C1 segment of cervical spinal cord (tissue), 14 donors: Measurements from ENCODE around the gene RELA.
A peak's percentile ranks its signal among the peaks of the same experiment; 100 is the strongest.
"Not testable (repeated sequence)": the region's sequence is repeated elsewhere in the genome, so short reads cannot be mapped to it uniquely, and the experiment has no call there.

Experiments used
- DNase-seq, 14 donors: peaks; one replicate each; lab custom pipeline; 2025; lab: John Stamatoyannopoulos, UW

Gene RELA

DNA sequence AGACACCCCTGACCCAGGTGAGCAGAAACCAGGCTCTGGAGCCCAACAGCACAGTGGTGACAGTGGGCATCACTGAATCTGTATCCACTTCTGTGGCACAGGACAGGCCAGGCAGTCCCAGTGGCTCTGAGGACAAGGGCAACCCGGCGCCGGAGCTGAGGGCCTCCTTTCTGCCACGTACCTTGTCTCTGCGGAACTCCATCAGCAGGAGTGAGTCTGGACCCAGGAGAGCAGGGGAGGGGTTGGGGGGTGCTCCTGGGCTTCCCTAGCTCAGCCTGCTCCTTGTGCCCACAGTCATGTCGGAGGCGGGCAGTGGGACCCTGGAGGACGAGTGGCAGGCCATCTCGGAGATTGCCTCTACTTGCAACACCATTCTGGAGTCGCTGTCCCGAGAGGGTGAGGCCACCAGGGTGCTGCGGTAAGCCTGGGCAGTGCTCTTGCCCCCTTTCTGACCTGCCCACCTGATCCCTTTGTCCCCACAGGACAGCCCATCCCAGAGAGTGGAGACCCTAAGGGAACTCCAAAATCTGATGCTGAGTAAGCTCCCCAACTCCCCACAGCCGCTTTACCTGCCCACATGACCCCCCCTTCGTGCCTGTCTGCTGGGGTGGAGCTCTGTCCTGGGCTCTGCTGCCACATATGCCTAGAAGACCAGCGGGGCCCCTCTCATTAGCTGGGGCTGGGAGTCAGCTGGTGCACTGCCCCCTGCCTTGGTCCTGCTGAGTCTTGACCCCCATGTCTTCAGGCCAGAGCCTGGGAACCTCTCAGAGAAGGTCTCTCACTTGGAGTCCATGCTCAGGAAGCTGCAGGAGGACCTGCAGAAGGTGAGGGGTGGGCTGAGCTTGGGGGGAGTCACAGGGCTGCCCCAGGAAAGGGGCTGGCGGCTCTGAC, 12.8 kb downstream of the RELA start:
- DNase-seq: no peak

DNA sequence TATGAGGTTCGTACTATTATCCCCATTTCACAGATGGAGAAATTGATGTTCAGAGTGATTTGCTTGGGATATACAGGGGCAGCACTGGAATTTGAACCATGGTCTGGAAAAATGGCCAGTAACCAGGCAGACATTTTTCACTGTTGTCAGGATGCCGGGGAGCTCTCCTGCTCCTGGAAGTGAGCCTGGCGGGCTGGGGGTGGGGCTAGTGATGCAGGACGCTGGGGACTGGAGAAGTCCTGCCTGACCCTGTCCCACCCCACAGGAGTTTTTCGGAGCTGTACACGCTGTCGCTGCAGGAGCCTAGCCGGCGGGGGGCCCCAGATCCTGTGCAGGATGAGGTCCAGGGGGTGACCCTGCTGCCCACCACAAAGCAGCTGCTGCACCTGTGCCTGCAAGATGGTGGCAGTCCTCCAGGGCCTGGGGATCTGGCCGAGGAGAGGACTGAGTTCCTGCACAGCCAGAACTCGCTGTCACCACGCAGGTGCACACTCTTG, 13.7 kb downstream of the RELA start:
- DNase-seq: peak in 2 of 14 donors; percentile 10 to 37

DNA sequence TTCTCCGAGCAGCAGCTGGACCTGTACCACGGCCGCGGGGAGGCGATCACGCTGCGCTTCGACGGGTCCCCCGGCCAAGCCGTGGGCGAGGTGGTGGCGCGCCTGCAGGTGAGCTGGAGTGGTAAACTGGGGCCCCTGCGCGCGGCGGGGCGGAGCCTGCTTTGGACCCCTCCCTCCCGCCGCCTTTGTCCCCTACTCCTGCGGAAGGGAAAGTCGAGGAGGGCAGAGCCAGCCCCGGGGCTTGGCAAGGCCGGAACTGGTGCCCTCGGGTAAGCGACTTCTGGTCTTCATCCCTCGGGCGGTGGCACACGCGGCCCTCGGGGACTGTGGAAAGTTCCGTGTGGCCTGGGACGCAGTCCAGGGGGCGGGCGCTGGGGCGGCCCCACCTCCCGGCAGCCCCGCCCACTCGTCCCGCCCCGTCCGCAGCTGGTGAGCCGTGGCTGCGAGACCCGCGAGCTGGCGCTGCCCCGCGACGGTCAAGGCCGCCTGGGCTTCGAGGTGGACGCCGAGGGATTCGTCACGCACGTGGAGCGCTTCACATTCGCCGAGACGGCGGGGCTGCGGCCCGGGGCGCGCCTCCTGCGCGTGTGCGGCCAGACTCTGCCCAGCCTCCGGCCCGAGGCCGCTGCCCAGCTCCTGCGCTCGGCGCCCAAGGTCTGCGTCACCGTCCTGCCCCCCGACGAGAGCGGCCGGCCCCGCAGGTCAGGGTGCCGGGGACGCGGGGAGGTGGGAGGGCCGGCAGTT, 15.6 kb downstream of the RELA start:
- peak in 8 of 14 donors; percentile 9 to 42 (median 19) for DNase-seq

DNA sequence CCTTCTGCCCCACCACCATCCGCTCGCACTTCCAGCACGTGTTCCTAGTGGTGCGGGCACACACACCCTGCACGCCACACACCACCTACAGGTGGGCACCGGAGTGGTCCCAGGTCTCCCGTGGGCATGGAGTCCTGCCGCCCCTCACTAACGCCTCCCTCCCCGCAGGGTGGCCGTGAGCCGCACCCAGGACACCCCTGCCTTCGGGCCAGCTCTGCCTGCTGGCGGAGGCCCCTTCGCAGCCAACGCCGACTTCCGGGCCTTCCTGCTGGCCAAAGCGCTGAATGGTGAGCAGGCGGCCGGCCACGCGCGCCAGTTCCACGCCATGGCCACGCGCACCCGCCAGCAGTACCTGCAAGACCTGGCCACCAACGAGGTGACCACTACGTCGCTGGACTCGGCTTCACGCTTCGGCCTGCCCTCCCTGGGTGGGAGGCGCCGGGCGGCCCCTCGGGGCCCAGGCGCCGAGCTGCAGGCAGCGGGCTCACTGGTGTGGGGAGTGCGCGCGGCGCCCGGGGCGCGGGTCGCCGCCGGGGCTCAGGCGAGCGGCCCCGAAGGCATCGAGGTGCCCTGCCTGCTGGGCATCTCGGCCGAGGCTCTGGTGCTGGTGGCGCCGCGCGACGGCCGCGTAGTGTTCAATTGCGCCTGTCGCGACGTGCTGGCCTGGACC, 16.3 kb downstream of the RELA start:
- no peak for DNase-seq

DNA sequence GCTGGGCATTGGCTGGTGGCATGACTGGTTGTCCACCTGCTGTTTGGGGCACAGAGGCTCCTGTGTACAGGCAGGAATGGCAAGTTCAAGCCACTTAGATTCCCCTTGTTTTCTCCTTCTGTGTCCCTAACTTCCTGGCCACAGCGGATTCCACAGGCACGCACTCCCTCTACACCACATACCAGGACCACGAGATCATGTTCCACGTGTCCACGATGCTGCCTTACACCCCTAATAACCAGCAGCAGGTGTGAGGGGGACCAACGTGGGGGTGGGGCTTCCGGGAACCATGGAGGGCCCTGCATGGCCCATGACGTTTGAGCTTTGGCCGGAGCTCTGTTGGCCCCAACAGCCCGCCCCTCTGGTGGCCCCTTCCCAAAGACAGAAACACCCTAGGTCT, 17.0 kb downstream of the RELA start:
- no peak for DNase-seq

DNA sequence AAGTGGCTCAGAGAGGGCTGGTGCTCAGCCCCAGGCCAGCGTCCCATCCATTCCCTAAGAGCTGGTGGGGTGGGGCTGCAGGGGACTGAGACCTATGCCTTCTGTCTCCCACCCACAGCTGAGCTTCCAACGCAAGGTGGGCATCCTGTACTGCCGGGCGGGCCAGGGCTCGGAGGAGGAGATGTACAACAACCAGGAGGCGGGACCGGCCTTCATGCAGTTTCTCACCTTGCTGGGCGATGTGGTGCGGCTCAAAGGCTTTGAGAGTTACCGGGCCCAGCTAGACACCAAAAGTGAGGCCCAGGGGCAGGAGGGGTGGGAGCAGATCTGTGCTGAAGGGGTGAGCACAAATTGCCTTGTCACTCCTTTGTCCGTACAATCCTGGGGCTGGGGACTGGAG, 17.9 kb downstream of the RELA start:
- DNase-seq: no peak

DNA sequence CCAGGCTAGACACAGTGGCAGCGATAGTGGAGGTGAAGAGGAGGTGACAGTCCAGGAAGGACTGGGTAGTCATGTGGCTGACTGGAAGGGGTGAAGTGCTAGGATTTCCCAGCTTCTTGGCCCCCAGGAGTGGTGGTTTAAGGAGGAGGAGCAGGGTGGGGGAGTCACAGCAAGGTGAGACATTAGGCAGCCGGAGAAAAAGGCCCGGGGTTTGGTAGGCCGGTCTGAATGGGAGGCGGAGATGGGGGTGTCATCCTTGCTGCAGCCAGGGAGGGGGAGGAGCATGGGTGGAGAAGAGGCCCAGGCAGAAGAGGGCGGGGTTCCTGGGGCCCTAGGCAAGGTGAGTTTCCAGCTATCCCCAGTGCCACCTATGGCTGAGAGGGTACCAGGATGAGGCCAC, 18.7 kb downstream of the RELA start:
- no peak for DNase-seq

DNA sequence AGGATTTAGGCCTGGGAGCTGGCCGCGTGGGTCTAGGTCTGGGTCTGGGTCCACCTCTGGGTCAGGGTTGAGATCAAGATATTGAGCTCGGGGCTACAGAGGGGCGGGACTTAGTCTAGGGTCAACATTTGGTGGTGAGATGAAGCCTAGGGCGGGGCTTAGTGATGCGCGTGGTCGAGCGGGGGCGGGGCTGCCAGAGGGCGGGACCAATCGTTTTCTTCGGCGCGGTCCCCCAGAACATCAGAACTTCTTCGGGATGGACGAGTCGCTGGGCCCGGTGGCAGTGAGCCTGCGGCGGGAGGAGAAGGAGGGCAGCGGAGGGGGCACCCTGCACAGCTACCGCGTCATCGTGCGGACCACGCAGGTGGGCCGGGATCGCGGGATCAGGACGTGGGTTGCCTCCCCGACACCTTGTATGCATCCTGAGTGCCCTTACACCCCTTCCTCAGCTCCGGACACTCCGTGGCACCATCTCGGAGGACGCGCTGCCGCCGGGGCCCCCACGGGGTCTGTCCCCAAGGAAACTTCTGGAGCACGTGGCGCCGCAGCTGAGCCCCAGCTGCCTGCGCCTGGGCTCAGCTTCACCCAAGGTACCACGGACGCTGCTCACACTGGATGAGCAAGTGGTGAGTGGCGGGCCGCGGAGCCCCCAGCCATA, 20.6 kb downstream of the RELA start:
- DNase-seq: no peak

DNA sequence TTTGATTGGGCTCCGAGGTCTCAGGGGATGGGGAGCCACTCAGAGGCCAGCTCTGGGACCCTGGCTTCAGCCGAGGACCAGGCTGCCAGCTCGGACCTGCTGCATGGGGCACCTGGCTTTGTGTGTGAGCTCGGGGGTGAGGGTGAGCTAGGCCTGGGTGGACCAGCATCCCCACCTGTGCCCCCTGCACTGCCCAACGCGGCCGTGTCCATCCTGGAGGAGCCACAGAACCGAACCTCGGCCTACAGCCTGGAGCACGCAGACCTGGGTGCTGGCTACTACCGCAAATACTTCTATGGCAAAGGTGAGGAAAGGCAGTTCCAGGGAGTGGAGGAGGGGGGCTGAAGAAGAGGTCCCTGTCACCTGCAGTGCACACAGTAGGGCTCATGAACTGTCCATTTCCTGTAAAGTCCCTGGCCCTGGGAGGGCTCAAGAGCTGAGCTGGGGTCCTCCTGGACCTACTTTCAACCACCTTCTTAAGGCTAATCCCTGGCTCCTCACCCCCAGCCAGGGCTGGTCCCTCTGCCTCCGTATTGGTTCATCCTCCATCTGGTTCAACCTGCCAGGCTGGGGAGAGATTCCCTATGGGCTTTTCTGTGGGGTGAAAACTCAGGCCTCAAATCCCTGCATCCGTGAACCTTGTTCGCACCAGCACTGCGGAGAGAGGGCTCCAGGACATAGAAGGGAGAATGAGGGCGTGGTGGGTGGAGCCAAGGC, 21.3 kb downstream of the RELA start:
- no peak for DNase-seq

DNA sequence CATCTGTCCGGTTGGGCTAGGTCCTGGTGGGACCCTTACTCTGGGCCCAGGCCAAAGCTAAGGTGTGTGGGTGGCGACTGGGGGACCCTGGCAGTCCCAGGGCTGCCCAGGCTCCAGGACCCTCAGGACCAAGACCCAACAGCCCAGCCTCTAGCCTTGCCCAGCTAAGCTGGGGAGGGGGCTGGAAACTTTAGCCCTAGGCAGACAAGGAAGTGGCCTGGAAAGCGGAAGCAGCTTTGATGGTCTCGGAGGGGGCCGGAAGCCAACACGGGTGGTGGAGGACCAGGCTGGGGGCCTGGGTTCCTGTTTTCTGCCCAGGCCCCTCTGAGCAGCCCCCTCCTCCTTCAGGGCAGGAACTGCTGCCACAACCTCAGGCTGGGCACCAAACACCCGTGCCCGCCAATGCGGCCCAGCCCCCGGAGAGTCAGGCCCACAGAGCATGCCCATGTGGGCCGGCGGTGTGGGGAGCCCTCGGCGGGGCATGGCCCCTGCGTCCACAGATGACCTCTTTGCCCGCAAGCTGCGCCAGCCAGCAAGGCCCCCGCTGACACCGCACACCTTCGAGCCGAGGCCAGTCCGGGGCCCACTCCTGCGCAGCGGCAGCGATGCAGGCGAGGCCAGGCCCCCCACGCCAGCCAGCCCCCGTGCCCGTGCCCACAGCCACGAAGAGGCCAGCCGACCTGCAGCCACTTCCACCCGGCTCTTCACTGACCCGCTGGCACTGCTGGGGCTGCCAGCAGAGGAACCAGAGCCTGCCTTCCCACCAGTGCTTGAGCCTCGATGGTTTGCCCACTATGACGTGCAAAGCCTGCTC, 22.0 kb downstream of the RELA start:
- peak in 9 of 14 donors; percentile 36 to 81 (median 60) for DNase-seq

DNA sequence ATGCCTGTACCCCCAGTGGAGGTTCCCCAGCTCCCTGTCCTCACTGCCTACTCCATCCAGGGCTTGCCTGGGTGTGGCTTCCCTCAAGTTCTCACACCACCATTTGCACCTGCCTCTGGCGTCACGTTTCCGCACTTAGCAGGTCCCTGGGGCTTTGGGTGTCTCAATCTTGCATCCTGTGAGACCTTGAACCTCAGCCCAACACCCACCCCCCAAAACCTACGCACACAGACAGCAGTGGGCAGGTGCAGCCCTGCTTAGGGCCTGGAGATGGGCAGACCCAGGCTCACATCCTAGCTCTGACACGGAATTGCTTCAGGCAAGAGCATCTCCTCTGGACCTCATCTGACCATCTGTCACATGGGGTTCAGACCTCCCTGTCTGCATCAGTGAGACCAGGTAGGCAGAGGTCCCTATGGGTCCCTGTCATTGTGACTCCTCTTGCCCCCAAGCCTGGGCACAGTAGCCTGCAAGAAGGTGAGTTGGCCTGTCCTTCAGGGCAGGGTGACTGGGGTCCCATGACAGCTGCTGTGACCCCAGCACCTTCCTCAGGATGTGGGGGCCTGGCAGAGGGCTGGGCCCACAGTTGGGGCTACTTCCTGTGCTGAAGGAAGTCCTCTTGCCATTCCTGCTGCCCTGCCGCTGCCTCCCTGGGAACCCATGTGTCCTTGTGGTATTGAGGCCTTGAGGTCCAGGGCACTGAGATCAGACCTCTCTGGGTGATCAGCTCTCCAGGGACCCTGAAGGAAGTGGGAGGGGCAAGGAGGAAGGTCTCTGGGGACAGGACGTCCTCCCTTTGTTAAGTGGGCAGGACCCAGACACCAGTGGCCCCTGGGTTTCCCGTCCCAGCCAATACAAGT, 22.9 kb downstream of the RELA start:
- DNase-seq: peak in 6 of 14 donors; percentile 37 to 81 (median 65)

DNA sequence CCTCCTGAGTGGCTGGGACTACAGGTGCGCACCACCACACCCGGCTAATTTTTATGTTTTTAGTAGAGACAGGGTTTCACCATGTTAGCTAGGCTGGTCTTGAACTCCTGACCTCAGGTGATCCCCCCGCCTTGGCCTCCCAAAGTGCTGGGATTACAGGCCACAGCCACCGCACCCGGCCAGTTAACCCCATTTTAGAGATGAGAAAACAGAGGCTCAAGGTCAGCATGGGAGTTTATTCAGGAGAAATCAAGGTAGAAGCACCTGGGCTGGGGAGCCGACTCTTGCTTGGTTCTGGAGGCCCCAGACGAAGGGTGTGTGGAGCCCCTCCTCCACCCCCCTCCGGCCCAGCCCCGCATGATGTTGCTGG, 23.5 kb downstream of the RELA start:
- DNase-seq: not testable (repeated sequence)

DNA sequence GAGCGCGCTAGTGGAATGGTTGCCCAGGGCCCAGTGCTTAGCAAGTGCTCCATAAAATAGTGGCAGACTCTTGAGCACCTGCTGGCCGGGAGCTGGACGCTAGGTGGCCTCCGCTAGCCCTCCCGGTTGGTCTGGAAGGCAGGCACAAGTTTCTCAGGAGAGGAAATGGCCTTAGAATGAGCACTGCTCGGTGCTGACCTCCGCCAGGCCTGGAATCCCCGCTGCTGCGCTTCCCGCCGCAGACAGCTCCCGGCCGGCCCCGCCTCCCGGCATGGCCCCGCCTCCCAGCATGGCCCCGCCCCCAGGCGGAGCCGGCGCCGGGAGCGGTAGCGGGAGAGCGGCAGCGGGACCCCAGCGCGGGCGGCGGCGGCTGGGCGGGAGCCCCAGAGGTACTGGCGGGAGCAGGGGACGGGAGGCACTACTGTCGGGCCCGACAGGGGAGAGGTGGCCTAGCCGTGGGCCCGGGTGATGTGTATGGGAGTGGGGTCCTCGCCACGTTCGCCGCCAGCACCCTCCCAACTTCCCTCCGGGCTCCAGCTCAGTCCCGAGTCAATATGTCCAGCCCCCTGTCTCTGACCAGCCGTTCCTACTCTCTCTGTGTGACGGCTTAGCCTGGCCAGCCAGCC, 24.8 kb downstream of the RELA start, which contains the start of gene SIPA1:
TSS of gene SIPA1 (plus strand) at position 308 of the 626 bp plus-strand sequence. CDS start 2,821 bp downstream, outside the sequence.
- peak in 12 of 14 donors; percentile 6 to 67 (median 31) for DNase-seq

DNA sequence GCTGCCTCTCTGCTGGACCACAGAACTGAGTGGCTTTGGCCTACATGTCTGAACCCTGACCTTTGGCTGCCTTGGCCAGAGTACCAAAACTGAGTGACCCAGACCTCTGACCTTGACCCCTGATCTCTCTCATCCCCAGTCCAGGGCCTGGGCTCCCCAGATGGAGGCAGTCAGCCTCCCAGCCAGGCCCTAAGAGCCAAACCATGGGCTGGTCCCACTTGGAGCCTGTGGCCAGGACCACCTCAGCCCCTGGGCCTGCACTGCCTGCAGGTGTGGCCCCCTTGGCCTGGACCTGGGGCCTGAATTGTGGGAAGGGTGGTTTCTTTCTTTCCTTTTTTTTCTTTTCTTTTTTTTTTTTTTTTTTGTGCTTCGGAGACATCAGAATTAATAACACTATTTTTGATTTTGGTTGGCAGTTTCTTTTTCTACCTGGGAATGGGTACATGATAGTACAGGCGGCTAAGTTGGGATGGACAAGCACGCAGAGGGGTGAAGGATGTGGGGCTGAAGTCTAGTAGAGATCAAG, 25.6 kb downstream of the RELA start:
- no peak for DNase-seq

DNA sequence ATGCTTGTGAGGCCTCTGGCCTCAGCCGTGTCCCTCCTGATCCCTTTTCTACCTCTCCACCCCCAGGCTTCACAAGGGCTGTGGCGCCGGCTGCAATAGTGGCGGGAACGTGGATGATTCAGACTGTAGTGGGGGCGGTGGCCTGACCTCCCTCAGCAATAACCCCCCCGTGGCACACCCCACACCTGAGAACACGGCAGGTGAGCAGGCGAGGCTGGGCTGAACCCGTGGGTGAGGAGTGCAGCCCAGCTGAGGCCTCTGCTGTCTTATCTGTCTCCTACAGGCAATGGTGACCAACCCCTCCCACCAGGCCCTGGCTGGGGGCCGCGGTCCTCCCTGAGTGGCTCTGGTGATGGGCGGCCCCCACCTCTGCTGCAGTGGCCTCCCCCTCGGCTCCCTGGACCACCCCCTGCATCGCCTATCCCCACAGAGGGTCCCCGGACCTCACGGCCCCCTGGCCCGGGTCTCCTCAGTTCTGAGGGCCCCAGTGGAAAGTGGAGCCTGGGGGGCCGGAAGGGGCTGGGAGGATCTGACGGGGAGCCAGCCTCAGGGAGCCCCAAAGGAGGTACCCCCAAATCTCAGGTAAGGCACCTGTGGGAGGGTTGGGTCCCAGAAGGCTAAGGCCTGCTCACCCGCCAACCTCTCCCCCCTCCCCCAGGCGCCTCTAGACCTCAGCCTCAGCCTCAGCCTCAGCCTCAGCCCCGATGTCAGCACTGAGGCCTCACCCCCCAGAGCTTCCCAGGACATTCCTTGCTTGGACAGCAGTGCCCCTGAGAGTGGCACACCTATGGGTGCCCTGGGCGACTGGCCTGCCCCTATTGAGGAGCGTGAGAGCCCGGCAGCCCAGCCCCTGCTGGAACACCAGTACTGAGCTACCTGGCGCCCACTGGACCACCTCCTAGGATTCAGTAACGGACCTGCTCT, 26.3 kb downstream of the RELA start:
- DNase-seq: no peak

DNA sequence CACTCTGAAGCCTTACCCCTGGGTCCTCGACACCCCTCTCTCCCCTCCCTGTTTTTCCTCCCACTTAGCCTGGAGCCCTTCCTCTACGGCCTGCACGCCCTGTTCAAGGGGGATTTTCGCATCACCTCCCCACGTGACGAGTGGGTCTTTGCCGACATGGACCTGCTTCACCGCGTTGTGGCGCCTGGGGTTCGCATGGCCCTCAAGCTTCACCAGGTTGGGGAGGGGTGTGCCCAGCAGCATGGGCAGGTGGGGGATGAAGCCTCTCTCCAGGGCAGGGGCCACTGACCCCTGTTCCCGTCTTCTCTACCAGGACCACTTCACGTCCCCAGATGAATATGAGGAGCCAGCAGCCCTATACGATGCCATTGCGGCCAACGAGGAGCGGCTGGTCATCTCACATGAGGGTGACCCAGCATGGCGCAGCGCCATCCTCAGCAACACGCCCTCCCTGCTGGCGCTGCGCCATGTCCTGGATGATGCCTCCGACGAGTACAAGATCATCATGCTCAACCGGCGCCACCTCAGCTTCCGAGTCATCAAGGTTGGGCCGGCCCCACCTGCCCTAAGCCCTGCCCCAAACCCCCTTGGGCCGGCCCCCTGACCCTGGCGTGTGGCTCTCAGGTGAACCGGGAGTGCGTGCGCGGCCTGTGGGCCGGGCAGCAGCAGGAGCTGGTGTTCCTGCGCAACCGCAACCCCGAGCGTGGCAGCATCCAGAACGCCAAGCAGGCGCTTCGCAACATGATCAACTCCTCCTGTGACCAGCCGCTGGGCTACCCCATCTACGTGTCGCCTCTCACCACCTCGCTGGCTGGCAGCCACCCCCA, 27.6 kb downstream of the RELA start:
- DNase-seq: no peak
